ENCODE measurements around the gene KCNH2.

The KCNH2 gene

DNA sequence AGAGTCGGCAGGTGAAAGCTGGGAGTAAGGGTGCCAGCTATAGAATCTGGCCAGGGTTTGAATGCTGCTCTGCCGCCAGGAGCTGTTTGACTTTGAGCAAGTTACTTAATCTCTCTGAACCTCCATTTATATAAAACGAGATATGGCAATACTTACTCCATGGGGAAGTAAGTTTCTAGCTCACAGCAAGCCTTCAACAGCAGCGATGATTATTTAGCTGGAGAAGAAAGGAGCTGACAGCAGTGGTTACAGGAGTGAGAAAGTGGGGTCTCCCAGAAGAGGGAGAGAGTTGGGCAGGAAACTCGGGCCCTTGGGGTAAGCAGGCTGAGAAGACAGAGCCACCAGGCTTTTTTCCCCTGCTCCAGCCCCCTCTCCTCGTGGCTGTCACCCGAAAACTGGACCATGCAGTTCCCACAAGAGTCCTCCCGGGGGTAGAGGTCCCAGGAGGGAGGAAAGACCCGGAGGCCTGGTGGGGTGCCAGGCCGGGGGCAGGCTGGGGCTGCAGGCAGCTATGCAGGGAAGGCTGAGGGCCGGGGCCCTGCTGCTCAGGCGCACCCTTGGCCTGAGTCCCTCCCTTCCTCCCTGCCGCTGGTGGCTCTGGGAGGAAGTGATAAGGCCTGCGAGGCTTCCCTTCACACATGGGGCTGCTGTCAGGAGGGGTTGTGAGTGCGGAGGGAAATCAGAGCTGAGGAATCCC lies 16.2 kb upstream of the KCNH2 start:
- no peak for DNase-seq

DNA sequence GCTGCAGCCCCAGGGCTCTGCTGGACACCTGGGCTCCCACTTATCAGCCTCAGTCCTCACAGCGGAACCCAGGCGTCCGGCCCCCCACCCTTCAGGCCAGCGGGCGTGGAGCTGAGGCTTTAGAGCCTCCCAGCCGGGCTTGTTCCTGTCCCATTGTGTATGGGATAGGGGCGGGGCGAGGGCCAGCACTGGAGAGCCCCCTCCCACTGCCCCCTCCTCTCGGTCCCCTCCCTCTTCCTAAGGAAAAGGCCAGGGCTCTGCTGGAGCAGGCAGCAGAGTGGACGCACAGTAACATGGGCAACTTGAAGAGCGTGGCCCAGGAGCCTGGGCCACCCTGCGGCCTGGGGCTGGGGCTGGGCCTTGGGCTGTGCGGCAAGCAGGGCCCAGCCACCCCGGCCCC lies 15.4 kb upstream of the KCNH2 start:
- no peak for DNase-seq

DNA sequence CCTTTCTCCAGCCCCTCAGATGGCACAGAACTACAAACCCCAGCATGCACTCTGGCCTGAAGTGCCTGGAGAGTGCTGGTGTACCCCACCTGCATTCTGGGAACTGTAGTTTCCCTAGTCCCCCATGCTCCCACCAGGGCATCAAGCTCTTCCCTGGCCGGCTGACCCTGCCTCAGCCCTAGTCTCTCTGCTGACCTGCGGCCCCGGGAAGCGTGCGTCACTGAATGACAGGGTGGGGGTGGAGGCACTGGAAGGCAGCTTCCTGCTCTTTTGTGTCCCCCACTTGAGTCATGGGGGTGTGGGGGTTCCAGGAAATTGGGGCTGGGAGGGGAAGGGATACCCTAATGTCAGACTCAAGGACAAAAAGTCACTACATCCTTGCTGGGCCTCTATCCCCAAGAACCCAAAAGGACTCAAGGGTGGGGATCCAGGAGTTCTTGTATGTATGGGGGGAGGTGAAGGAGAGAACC lies 14.7 kb upstream of the KCNH2 start:
- DNase-seq = peak; percentile 41

DNA sequence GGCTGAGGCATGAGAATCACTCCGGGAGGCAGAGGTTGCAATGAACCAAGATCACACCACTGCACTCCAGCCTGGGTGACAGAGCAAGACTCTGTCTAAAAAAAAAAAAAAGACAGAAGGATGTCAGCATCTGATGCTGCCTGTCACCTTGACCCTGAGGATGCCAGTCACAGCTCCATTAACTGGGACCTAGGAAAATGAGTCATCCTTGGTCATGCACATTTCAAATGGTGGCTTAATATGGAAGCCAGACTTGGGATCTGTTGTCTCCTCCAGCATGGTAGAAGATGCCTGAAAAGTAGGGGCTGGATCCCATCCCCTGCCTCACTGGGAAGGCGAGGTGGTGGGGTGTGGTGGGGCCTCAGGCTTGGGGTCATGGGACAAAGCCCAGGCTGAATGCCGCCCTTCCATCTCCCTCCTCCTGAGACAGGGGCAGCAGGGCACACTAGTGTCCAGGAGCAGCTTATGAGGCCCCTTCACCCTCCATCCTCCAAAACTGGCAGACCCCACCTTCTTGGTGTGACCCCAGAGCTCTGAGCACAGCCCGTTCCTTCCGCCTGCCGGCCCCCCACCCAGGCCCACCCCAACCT lies 14.0 kb upstream of the KCNH2 start:
- no peak for DNase-seq

DNA sequence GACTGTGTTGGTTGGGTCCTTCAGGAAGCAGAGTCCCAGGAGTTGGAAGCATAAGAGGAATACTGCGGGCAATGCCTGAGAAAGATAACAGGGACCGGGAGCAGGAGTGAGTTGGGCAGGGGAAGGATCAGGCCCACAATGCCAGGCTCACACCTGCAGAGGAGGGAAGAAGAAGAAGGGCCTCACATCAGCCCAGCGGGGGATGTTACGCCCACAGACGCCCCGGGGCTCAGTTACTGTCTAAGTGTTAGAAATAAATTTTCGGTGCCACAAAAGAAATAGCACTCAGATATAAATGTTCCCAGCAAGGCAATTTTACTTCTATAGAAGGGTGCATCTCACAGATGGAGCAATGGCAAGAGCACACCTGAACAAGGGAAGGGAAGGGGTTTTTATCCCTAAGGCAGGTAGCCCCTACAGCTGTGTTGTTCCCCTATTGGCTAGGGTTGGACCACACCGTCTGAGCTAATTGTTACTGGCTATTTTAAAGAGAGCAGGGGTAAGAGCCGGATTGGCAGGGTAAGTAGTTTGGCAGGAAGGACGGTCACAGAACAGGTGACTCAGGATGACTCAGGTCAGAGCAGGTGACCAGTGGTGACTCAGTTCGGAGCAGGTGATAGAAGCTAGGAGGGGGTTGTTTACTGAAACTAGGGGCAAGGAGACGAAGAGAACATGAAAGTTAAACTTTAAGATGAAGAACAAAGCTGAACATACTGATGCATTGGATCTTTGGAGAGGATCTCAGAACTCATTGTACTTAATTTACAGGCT lies 12.5 kb upstream of the KCNH2 start, which contains the start of gene NOS3:
NOS3 (plus strand) TSS at position 602 of the 771 bp plus-strand sequence. CDS start 2,787 bp downstream, outside the sequence.
- no peak for DNase-seq

DNA sequence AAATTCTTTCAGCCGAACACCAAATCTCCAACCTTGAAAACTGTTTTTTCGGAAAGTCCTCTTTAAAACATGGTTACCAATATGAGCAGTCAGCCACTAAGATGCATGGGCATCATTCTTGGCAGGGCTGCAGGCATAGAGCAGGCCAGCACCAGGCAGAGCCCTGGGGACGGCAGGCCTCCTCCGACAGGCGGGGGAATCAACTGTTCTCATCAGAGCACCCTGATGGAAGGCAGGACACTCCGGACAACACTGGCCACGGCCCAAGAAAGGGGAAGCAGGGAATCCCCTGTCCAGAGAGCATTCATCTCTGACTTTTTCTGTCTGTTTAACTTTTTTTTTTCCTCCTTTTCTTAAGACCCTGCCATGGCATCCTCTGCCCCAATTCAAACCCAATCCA lies 11.3 kb upstream of the KCNH2 start:
- no peak for DNase-seq

DNA sequence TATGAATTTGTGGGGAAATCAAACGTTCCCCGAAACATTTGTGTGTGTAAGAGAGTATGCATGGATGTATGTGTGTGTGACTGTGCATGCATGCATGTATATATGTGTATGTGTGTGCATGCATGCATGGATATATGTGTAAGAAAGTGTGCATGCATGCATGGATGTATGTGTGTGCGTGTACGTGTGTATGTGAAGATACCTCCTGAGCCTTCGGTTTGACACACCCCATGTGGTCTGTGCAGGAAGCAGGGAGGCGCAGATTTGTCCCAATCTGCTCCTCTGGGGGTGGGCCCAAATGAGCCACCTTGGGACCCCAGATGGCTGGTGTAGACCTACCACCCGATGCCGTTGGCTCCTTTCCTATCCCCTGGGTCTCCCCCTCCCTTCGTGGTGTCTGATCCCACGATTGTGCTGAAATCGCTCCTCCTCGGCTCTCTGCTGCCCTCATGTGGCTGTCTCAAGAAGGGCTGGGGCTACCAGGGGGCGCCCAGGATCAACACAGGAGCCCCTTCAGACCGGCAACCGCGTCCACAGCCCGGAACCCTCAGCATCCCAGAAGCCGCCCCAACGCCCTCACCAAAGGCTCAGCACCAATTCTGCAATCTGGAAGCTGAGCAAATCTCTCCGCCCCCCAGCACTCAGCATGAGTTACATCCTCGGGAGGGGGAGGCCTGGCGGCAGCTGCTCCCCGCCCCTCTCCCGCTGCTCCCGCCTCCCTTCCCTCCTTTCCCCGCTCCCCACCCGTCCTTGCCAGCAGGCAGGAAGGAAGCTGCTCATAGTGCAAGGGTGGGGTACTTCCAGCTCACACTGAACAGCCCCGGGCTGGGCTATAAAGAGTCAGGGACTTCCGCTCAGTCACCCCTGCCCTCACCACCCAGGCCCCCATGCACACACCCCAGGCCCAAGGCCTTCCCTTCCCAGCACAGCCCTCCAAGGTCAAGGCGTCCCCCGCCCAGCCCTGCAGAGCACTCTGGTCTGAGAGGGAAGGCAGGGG lies 10.4 kb upstream of the KCNH2 start:
- DNase-seq = peak; percentile 85

DNA sequence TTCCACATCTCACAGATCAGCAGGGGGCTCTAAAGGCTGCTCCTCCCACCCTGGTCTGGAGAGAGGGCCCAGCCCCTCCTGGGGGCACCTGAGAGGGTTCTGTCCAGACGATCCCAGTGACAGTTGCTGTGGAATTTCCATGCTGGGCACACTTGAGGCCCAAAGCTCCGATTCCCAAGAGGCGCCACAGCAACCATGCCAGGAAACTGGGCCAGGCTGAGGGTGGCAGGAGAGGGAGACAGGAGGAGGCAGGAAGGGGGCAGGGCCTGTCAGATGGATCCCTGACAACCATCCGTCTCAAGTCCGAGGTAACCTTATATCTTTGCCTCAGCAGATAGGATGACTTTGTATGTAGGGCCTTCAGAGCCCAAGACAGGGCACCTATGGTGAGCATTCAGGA lies 8.4 kb upstream of the KCNH2 start:
- no peak for DNase-seq

DNA sequence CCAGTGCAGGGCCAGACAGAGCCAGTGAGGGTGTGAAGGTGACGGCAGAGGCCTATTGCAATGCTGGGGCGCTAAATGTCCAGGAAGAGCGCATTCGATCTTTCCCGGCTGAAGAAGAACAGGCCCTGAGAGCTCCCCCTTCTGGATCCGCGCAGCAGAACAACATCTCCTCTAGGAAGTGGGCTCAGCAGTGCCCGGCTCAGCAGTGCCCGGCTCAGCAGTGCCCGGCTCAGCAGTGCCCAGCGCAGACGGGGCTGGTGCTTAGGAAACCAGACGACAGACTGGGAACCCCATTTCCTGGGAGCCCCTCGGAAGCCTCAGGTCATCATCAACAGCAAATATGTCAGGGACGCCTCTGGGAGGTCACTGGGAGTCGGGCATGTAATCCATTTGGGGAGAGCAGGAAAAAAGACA lies 8.0 kb upstream of the KCNH2 start:
- peak; percentile 76 for DNase-seq

DNA sequence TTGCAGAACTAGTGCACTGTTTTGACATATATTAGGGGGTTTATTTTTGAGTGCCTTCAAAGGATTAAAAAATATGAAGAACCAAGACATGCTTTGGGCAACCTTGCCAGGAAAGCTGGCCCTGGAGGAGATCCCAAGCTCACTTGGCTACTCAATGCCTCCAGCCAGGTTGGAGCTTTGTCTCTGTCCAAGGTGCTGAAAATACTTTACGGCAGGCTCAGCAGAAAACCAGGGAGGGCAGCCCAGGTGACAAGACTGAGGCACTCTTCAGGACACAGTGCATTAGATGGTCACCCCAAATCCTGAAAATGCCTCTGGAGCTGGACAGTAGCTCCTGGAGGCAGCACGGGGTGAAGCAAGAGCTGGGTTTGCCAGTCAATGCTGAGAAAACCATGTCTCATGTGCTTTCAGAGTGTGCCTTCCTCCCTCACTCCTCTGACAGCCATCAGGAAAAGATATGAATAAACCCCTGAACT lies 5.8 kb upstream of the KCNH2 start:
- no peak for DNase-seq

DNA sequence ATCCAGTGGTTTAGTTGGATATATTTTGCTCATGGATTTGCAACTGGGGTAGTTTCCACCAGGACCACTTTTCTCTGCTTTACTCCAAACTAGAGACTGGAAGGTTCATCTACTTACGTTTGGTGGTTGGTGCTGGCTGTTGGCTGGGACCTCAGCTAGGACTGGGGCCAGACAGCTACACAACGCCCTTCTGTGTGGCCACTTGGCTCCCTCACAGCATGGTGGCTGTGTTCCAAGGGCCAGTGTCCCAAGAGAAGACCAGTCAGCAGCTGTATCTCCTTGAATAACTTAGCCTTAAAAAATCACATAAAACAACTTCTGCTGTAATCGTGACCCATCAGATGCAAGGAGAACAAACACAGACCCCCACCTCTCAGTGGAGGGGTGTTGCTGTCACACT lies 4.2 kb upstream of the KCNH2 start:
- DNase-seq = no peak

DNA sequence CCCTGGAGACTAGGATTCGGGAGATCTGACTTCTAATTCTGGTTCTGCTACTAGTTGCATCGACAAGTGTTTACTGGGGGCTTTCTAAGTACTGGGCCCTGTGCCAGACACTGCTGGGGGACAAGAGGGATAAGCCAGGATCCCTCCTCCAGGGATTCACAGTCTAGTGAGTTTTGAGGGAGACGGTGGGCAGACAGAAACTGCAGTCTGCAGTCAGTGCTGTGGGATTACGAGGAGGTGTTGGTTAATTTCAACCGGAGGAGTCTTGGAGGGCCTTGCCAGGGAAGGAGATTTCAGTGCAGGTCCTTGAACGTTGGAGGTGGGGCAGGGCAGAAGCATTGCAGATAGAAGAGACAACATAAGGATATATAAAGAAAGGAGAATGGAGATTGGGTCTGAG lies 3.5 kb upstream of the KCNH2 start:
- no peak for DNase-seq

DNA sequence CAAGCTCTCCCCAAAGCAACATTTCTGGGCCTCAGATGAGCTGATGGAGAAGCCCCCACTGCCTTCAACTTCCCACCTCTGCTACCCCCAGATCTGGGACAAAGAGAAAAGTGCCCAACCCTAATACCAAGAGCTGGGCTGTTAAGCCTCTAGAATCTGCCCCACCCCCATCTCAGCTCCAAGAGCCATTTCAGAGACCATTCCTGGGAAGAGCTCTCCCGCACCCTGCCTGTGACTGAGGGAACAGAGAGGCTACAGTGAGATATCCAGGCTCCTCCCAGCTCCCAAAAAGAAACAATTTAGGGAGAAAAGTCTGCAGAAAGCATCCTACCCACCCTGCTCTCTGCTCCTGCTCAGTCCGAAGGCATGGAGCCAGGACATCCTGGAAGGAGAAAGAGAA lies 2.5 kb upstream of the KCNH2 start:
- DNase-seq = no peak

DNA sequence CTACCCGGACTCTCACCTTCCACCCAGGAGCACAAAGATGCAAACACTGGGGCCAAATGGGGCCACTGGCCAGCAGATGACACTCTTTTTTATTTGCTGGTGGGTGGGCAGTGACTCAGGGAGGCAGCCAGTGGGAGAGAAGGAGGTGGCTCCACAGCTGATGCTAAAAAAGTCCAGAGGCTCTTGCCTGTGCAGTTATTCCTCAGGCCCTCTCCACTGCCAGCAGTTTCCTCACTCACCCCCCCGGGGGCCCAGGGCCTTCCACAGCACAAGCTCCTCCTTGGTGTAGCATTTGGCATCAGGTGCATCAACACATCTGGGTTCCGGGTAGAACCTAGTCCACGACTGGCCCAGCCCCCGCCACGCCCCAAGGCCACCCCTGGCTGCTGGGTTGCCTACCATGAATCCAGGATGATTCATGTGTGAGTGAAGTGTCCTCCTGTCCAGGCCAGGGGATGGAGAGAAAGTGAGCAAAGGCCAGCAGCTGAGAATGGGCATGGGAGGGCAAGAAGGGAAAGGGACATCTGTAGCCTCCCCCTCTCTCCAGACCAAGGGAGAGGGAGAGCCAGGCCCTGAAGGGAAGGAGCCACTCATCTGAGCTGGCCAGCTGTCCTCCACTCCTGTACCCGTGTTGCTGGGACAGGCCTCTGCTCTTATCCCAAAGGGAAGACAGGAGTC lies 1.7 kb upstream of the KCNH2 start:
- peak; percentile 49 for DNase-seq

DNA sequence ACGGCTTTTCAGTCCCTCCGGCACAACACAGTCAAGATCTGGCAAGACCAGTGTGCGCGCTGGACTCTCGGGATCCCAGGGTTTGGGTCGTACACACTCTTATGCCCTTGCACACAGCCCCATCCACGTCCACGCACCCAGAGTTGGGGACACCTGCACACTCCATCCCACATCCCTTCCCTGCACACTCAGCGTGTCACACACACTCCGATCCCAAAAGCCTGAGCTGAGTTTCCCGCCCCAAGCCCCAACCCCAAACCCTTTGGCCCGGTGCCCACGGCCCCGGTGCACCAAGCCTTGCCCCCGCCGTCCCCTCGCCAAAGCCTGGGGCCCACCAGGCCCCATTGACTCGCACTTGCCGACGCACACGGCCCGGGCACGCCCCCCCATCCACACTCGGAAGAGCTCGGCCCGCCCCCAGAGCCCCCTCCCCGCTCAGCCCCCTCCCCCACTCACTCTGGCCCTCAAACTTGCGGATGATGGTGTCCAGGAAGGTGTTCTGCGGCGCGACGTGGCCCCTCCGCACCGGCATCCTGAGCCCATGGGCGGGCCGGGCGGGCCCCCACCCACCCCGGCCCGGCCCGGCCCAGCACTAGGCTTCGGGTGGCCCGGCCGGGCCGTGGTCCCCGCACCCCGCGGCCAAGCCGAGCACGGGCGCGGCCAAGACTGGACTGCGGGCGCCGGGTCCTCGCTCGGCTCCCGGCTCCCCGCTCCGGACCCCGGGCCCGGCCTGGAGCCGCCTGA lies 567 bp downstream of the KCNH2 start:
- peak; percentile 59 for DNase-seq

DNA sequence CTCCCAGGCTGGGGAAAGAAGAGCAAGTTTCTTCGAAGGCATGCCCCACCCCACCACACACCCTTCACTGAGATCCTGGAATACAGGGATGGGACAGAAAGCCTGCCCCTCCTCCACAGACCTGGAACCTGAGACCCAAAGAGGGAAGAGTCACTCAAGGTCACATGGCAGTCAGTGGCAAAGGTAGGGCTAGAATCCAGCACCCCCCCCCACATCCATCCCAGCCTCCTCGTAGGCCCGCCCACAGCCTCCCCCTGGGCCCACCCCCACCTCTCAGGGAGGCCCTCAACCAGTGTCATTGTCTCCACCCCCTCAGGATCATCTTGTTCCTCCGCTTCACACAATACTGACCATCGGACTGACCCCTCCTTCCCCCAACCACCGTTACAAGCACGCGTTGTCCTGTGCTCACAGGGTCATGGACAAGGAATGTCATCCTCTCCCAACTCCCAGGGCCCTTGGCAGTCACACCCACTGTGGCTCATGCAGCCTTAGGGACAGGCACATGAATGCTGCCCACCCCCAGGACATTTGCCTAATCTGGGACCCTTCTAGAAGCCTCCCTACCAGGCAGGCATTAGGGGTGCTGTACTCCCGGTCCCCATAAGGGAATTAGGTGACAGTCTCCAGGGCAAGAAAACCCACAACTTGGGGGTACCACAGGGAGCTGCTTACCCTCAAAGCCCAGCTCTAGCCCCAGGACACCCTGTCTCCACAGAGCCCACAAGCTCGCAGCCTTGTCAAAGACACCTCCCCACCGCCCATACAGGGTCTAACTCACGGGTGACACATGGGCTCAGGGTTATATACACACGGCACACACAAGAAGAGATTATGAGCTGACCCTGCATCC lies 1.4 kb downstream of the KCNH2 start:
- peak; percentile 78 for DNase-seq

DNA sequence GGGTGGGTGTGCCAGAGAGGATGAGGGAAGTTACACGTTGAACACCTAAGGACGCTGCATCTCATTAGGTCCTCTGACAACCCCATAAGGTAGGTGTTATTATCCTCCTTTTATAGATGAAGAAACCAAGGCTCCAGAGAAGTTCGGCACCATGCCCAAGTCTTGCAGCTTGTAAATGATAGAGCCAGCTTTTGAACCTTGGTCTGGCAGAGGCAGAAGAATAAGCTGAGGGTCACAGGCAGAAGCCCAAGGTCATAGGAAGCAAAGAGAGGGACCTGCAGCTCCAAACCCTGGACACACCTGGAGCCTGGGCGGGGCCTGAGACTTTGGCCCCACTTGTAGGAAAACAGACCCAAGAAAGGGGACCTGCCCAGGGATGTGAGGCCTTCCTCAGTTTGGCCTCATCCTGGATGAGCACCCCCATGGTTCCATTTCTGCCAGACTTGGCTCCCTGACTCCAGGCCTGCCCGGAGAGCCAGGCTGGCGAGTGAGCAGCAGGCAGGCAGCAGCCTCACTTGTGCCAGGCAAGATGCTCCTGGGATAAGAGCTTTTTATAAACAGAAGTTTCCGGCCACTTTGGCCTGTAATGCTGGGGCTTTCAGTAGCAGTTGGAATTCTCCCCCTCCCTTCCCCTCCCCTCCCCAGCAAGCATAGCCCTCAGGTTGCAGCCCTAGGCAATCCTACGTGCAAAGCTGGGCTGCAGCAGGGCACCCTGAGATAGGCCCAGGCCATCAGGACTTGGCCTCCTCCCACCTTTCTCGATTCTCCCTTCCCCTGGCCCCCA lies 2.4 kb downstream of the KCNH2 start:
- no peak for DNase-seq

DNA sequence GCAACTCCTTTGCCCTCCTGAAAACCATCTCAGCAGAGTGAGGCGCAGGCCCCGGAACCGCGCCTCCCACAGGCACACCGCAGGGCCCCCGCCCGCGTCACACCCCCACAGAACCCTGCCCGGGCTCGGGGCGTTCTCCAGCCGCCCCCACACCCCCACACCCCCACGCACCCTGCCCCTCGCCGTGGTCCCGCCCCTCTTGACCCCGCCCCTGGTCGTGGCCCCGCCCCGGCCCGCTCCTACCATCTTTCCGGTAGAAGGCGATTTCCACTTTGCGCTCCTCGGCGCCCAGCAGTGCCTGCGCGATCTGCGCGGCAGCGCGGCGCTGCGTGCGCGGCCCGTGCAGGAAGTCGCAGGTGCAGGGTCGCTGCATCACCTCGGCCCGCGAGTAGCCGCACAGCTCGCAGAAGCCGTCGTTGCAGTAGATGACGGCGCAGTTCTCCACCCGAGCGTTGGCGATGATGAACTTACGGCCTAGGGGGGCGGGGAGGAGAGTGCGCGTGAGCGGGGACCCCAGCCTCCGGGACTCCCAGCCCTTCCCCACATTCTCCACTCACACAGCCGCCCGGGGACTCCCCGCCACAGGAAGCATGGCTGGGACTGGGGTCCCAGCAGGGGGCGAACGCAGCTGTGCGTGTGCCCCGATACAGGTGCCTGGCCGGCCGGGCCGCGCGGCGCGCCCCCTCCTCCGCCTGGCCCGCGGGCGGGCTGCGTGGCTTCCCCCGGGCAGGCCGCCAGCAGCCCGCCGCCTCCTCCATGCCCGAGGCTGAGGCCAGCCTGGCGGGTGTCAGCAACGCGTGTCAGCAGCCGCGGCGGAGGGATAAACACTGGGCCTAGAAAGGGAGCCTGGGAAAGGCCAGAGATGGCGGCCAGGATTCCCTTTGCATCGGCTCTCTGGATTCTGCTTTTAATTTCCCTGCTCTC lies 3.4 kb downstream of the KCNH2 start:
- DNase-seq = peak; percentile 86
